ENCODE measurements around the gene PLAU. TPM values are rescaled to one million over a fixed set of nuclear protein-coding genes. Genes with fewer than 3 reads are reported as not detected.

Gene PLAU
- total RNA-seq, 4 donors from 2014 or later, result 8.8 to 15.9 (median 11.9) TPM

- Histone ChIP-seq H3K9me3 (no peaks in the 10 kb centered on the region), H3K36me3 (no peaks in the 10 kb centered on the region), H3K4me1 (peaks cover 17 to 40% (median 18%) of the 10 kb centered on the region in 3 donors)
These were observed 55.2 kb downstream of the PLAU start for GRCh38 chr10:73965890-73966768.

GRCh38 chr10:73967022-73967429 is 56.1 kb downstream of the PLAU start:
- Histone ChIP-seq H3K4me1 (peaks cover 17 to 40% (median 18%) of the 10 kb centered on the region in 3 donors), H3K27me3 (no peaks in the 10 kb centered on the region), H3K27ac (peak overlapping the region; percentile 75 to 94 (median 85)), H3K9me3 (no peaks in the 10 kb centered on the region), H3K36me3 (no peaks in the 10 kb centered on the region), H3K4me3 (no peak overlapping the region)
- DNase-seq, result no peak
- WGBS, 2 donors, result 83 to 85% methylated on average over 4 of the region's 4 CpGs
- intact Hi-C loops (cut with DNase I), result loop anchor here (10.0 kb wide), 1 partner anchor 108 kb away; no protein-coding TSS in a partner anchor
- TF ChIP-seq POLR2A (IDR thresholded peaks at IDR 0.05) (no peak), CTCF (IDR thresholded peaks at IDR 0.05) (no peak)

More at GRCh38 chr10:73965890-73966768, 55.2 kb downstream of the PLAU start:
- TF ChIP-seq CTCF (IDR thresholded peaks at IDR 0.05) (no peak), POLR2A (IDR thresholded peaks at IDR 0.05) (peak in 3 of 4 donors; percentile 15 to 59 (median 31))
- Histone ChIP-seq H3K27me3 (no peaks in the 10 kb centered on the region), H3K27ac (peak overlapping the region; percentile 75 to 94 (median 85)), H3K4me3 (peak overlapping the region in 3 of 4 donors; percentile 8 to 44 (median 11))
- intact Hi-C loops (cut with DNase I), result loop anchor here (10.0 kb wide), 1 partner anchor 109 kb away; no protein-coding TSS in a partner anchor
- no peak for DNase-seq
- 13 to 36% methylated on average over 13 to 16 of the region's 16 CpGs for WGBS, 2 donors

Other genes starting within 250 kb of the PLAU start
- 1 to 10 TPM; 1.7 to 7.9 (median 5.9) TPM for gene AGAP5, start 213.0 kb upstream of the PLAU start, total RNA-seq
- 10 to 100 TPM; 59.1 to 78.8 (median 64.6) TPM for gene SEC24C, start 166.8 kb upstream of the PLAU start, total RNA-seq
- gene CHCHD1, start 129.1 kb upstream of the PLAU start, total RNA-seq, result 10 to 100 TPM; 21.4 to 41.1 (median 32.8) TPM
- 100 to 1,000 TPM in 1 of 4 donors, 10 to 100 TPM in 3; 33.3 to 116 (median 83.9) TPM for gene ZSWIM8, start 125.5 kb upstream of the PLAU start, total RNA-seq
- 10 to 100 TPM; 20.6 to 30.3 (median 22.3) TPM for gene NDST2, start 99.5 kb upstream of the PLAU start, total RNA-seq
- gene CAMK2G, start 36.6 kb upstream of the PLAU start, total RNA-seq, result 10 to 100 TPM; 15.5 to 37.0 (median 28.6) TPM
- gene VCL, start 87.0 kb downstream of the PLAU start, total RNA-seq, result 100 to 1,000 TPM in 1 of 4 donors, 10 to 100 TPM in 3; 64.8 to 143 (median 75.0) TPM
- gene AP3M1, start 239.7 kb downstream of the PLAU start, total RNA-seq, result 10 to 100 TPM; 23.0 to 26.1 (median 24.3) TPM
- 10 to 100 TPM; 43.3 to 78.4 (median 68.4) TPM for gene ADK, start 240.1 kb downstream of the PLAU start, total RNA-seq